GM12864 (cell line): ENCODE data around the gene CCDC73.
"Not testable (repeated sequence)": the region's sequence is repeated elsewhere in the genome, so short reads cannot be mapped to it uniquely, and the experiment has no call there.

Source experiments
- DNase-seq: peaks from one replicate; pipeline ENCODE4 v3.0.0-alpha.2; 2011; ENCODE audit warnings: low read depth
- H3K4me3 ChIP-seq: 2 replicates; pipeline ENCODE4 v1.5.1; 2011; ENCODE audit warnings: mild to moderate bottlenecking, low read depth, low read length, control low read depth
- CTCF ChIP-seq: IDR thresholded peaks from 2 replicates; pipeline ENCODE4 v1.5.1; 2011; ENCODE audit warnings: low read depth, mild to moderate bottlenecking, moderate library complexity, low read length, control low read depth, inconsistent platforms; ENCODE audit errors: missing control alignments

The CCDC73 gene

DNA sequence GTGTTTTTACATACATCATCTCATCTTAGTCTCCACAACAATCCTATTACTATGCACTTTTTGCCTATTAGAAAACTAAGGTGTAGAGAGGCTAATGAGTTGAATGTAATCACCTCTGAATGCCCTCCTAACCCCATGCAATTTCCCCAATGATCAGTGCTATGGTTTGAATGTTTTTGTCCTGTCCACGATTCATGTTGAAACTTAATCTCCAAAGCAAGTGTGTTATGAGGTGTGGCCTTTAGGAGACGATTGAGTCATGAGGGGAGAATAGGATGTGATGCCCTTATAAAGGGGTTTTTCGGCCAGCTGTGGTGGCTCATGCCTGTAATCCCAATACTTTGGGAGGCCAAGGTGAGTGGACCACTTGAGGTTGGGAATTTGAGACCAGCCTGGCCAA is 2.0 kb upstream of the CCDC73 start:
- TF ChIP-seq CTCF, result no peak
- H3K4me3 ChIP-seq, result no peak overlapping the region
- DNase-seq, result no peak

- no peak overlapping the region for H3K4me3 ChIP-seq
- TF ChIP-seq CTCF, result peak; percentile 66
- peak; percentile 21 for DNase-seq
Observed at GRCh38 chr11:32792948-32793475, 1.4 kb downstream of the CCDC73 start.

GRCh38 chr11:32792111-32792947 is 2.1 kb downstream of the CCDC73 start:
- no peak for DNase-seq
- no peak for TF ChIP-seq CTCF
- H3K4me3 ChIP-seq, result no peak overlapping the region

DNA sequence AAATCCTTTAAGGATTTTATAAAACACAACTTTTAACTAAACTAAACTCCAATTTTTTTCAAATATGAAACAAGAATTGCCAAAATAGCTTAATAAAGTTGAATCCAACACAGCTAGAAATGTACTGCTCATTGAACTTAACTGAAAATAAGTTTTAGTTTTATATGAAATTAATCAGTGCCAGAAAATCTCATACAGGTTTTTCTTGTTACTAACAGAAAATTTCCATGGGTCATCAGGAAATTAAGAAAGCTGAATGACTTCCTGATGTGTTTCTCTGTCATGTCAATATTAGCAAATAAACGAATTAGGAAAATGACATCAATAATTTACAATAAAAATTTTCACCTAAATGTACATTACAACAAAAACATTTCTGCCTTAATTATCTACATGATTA is 3.5 kb downstream of the CCDC73 start:
- no peak for TF ChIP-seq CTCF
- H3K4me3 ChIP-seq, result no peak overlapping the region
- no peak for DNase-seq

- H3K4me3 ChIP-seq, result no peak overlapping the region
- TF ChIP-seq CTCF, result no peak
- no peak for DNase-seq
Observed at GRCh38 chr11:32786811-32787210, 7.7 kb downstream of the CCDC73 start.

DNA sequence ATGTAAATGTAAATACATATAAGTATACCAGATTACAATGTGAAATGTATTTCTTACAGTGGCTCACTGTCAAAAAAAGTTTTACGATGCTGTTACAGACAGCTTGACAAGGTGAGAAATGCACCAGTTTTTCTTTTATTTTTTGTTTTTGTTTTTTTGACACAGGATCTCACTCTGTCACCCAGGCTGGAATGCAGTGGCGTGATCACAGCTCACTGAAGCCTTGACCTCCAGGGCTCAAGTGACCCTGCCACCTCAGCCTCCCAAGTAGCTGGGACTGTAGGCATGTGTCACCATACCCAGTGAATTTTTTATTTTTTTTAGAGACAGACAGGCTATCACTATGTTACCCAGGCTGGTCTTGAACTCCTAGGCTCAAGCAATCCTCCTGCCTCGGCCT is 9.2 kb downstream of the CCDC73 start:
- DNase-seq, result no peak
- TF ChIP-seq CTCF, result no peak
- no peak overlapping the region for H3K4me3 ChIP-seq

DNA sequence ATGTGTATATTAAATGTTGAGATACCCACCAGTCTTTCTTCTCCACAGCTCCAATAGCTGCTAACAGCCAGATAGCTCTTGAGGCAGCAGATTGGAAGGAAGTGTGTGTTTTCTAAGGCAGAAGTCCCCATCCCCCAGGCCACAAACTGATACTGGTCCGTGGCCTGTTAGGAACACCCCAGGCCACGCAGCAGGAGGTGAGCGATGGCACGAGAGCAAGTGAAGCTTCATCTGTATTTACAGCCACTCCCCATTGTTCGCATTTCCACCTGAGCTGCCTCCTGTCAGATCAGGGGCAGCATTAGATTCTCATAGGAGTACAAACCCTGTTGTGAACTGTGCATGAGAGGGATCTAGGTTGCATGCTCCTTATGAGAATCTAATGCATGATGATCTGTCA is 12.7 kb downstream of the CCDC73 start:
- DNase-seq, result no peak
- no peak overlapping the region for H3K4me3 ChIP-seq
- no peak for TF ChIP-seq CTCF

DNA sequence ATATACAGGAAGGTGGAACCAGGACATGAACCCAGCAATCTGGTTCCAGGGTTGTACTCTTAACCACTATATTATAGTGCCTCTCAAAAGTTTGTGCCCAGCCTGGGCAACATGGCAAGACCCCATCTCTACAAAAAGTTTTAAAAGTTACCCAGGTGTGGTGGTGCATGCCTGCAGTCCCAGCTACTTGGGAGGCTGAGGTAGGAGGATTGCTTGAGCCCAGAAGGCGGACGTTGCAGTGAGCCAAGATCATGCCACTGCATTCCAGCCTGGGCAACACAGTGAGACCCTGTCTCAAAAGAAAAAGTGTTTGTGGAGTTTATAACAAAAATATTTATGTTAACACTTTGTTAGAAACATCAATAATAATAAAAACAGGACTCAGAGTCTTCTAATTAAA is 13.6 kb downstream of the CCDC73 start:
- not testable (repeated sequence) for DNase-seq, H3K4me3 ChIP-seq
